HG03139 (cell line): ENCODE measurements around the gene FBXO8.
A peak's percentile ranks its signal among the peaks of the same experiment; 100 is the strongest.

Experiments
- ATAC-seq: cut with Tn5 transposase; IDR thresholded peaks from one replicate; pipeline ENCODE4 v1.9.1; 2021; ENCODE audit not compliant: unreplicated experiment

Gene FBXO8

GRCh38 chr4:174248407-174248806 is 35.1 kb downstream of the FBXO8 start:
- no peak for ATAC-seq

DNA sequence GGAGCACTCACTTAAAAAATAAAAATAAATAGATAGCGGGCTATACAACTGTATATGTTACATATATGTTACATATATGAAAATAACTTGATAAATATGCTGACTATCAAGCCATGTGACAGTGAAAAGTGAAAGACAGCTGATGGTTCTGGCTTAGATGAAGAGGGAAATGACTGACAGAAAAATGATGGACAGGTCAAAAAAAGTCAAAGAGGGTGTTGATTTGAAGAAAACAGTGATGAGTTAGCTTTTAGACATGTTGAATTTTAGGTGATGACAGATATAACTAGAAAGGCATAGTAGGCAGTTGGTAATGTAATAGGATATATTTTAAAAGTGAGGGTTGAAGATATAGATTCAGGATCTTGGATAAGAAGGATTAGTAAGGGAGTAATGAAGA is 37.8 kb downstream of the FBXO8 start:
- ATAC-seq: no peak

GRCh38 chr4:174244441-174244840 is 39.0 kb downstream of the FBXO8 start:
- peak; percentile 58 for ATAC-seq

- ATAC-seq: no peak
These were observed 42.3 kb downstream of the FBXO8 start for GRCh38 chr4:174241162-174241561.

DNA sequence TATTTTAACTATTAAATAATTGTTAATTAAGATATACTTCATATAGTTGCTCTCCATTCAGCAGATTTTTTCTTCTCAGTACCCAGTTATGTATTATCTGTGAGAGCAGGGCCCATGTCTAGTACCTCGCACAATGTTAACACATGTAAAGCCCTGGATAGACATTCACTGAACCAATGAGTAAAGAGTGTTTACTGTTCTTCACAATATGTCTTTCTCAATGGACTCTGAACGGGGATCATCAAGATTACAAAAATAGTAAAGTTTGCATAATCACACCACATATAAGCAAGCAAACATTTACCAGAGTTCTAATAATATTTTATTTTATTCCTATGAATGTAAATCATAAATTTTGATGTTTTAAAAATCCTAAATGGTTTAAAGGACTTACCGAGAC is 47.1 kb downstream of the FBXO8 start:
- ATAC-seq: no peak

GRCh38 chr4:174230680-174231079 is 52.8 kb downstream of the FBXO8 start:
- ATAC-seq: no peak

DNA sequence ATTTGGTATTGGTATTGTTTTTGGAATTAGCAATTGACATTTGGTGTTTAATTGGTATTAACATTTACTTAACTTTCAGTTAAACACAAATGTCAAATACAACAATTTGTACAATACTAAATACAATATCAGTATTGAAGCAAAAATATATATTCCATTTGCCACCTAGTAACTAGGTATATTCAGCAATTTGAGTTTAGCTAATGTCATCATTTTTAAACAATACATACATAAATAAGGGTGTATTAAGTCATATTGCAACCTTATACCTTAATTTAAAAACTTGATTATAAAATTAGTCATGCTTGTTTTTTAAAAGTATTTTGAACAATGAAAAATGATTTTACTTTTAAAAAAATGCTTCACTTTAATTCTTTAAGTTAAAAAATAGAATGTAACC is 53.3 kb downstream of the FBXO8 start:
- no peak for ATAC-seq

DNA sequence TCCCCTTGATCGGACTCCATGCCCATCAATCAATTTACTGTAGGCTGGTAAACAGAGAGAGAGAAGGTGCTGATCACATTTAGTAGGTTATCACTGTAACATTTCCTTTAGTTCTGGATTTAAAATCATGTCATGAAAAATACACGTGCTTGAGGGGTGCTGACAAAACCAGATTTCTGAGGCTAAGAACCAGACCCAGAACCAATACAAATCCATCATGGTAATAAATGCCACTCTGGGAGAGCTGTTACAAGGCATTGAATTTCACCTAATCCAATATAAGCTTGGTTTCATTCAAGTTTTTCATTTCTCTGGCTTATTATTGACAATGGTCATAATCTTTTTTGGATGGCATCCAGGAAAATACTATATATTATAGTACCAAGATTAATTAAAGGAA is 54.5 kb downstream of the FBXO8 start:
- ATAC-seq: no peak

GRCh38 chr4:174225349-174226049 is 58.0 kb downstream of the FBXO8 start:
- ATAC-seq: no peak

GRCh38 chr4:174224550-174224949 is 58.9 kb downstream of the FBXO8 start:
- no peak for ATAC-seq

- ATAC-seq: peak; percentile 52
These were observed 61.1 kb downstream of the FBXO8 start for GRCh38 chr4:174222266-174222872.

- ATAC-seq: no peak
These were observed 65.2 kb downstream of the FBXO8 start for GRCh38 chr4:174218127-174218790.

- ATAC-seq: no peak
These were observed 66.0 kb downstream of the FBXO8 start for GRCh38 chr4:174217273-174218126.

- no peak for ATAC-seq
These were observed 66.6 kb downstream of the FBXO8 start for GRCh38 chr4:174216799-174217272.

GRCh38 chr4:174215961-174216680 is 67.3 kb downstream of the FBXO8 start:
- ATAC-seq: no peak

DNA sequence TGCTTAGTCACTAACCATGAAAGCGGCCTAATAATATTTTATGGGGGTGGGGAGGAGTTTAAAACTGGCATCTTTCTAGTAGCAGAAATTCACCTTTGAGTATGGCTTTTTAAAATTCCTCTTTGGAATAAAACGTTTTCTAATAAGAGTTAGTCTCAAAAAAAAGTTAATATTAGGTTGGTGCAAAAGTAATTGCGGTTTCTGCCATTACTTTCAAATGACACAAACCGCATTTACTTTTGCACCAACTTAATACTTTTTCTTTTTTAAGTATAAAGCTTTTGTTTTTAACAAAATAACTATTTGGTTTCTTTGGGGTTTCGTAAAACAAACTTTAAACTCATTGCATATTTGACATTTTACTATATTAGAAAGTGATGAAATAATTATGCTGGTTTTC is 68.4 kb downstream of the FBXO8 start:
- no peak for ATAC-seq

DNA sequence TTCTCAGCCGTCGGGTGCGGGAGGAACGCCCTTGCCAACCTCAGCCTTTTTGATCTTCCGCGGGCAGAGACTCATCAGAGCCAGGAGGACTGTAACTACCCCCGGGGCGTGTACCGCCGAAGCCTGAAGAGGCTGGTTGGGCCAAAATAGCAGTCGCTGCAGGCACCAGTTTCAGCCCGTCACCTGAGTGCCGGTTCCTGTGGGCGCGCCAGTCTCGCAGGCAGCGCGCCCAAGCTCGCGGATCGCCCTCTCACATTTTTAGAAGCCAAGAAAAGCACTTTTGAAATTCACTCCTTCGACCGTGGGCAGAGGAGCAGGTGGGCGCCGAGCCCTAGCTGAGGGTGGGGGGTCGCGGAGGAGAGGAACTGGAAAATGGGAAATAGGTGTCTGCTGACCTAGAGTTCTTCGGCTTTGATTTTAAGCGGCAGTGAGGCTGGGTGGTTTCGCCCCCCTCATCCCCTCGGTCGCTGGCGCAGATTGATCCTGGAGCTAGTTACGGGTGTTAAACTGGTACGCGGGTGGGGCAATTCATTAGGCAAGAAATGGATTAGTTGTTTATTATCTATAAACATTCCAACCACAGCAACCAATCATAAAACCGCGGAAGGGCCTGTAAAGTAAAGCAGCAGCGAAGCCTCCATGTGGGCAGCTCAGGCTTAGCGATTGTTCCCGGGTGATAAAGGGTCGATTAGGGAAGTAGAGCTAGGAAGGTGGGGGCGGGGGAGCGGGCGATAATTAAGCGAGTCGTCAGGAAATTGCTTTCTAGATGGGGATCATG is 69.2 kb downstream of the FBXO8 start:
- ATAC-seq: no peak

DNA sequence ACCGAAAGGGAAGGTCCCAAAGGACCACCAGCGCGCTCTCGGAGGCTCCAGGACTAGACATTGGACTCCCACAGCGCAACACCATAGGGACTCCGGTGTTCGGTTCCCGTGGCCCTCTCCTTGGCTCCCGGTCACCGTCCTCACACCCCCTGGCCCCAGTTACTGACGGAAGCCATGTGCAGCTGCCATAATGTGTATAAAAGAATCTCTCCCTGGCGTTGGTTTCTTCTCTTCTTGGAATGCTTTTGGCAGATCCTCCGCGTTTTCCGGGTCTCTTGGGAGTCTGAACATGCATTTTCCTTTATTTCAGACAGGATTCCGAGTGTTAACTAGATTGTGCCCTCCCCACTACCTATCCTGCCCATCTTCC is 69.8 kb downstream of the FBXO8 start:
- no peak for ATAC-seq

DNA sequence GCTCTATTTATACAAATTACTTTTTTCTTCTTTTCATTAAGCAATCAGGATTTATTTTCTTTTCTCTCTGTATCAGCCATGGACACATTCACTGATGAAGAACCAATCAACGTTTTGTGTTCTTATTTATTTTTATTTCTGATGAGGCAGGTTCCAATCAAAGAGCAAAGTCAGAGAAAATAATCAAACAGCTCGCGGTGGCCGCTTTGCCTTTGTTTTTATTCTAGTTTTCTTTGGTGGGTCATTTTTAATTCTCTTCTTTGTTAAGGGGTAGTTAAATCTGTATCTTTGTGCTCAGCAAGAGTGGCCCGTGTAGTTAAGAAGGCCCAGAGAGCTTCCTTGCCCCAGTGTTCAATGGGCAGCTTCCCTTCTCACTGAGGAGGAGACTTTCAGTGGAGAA is 71.4 kb downstream of the FBXO8 start:
- ATAC-seq: no peak

DNA sequence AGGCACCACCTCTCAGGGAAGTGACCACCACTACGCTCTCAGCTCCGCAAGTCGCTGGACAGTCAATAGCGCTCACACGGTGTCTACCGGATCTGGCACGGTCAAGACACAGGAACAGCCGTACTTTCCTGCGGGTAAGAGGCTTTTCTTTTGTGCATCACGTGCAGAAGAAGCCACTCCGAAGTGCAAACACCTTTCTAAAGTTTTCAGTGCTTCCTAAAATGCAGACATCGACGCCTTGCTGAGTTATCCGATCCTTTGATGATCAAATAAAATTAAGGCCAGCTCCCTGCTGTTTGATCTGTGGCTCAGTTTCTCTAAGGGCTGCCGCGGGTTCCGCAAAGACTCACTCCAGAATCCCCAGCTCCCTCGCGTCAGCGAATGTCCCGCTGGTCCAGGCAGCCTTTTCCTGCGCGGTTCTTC is 71.8 kb downstream of the FBXO8 start:
- ATAC-seq: no peak
